BLaER1 treated with 17β-estradiol and CSF1 and Interleukin-3, amounts not matched to agents 10 nM and 100 nM (cell line): ENCODE measurements around the gene NUP133.
A peak's percentile ranks its signal among the peaks of the same experiment; 100 is the strongest.

Source experiments
- H3K27ac ChIP-seq, 11 experiments: shearing (Covaris generic); formaldehyde crosslinking; 2 replicates each; pipeline ENCODE4 v1.8.1; 2022
- H3K27me3 ChIP-seq, 11 experiments: shearing (Covaris generic); formaldehyde crosslinking; 2 replicates each; pipeline ENCODE4 v1.8.1; 2022
- H3K36me3 ChIP-seq, 11 experiments: shearing (Covaris generic); formaldehyde crosslinking; 2 replicates each; pipeline ENCODE4 v1.8.1; 2022
- H3K4me1 ChIP-seq, 10 experiments: shearing (Covaris generic); formaldehyde crosslinking; 2 replicates each; pipeline ENCODE4 v1.8.1; 2022
- H3K4me2 ChIP-seq, 11 experiments: shearing (Covaris generic); formaldehyde crosslinking; 2 replicates each; pipeline ENCODE4 v1.8.1; 2022
- H3K4me3 ChIP-seq, 10 experiments: shearing (Covaris generic); formaldehyde crosslinking; 2 replicates each; pipeline ENCODE4 v1.8.1; 2022
- H3K9ac ChIP-seq, 11 experiments: shearing (Covaris generic); formaldehyde crosslinking; 2 replicates each; pipeline ENCODE4 v1.8.1; 2022
- H3K9me3 ChIP-seq, 11 experiments: shearing (Covaris generic); formaldehyde crosslinking; replicated peaks in 1 of 11; 2 replicates each; pipeline ENCODE4 v1.8.1; 2022
- H4K20me1 ChIP-seq, 11 experiments: shearing (Covaris generic); formaldehyde crosslinking; 2 replicates each; pipeline ENCODE4 v1.8.1; 2022
- Cebpa-rat ChIP-seq, 11 experiments: shearing (Covaris generic); IDR thresholded peaks; 2 replicates each; pipeline ENCODE4 v1.8.1; 2022

NUP133 gene

GRCh38 chr1:229507951-229508822 lies at the start of gene NUP133:
TSS of gene NUP133 (minus strand) at chr1:229508341. CDS start at chr1:229508249, 92 bp downstream.
- Histone ChIP-seq H3K4me1 (peaks cover 25 to 36% (median 30%) of the 10 kb centered on the region in 10 experiments), H3K9ac (peak within 1 kb of the TSS; percentile 92 to 97 (median 93)), H3K9me3 (no peaks in the 10 kb centered on the region), H3K27ac (peak within 1 kb of the TSS; percentile 86 to 95 (median 91)), H3K27me3 (no peaks in the 10 kb centered on the region), H3K4me2 (peak within 1 kb of the TSS; percentile 84 to 96 (median 90)), H3K36me3 (peaks cover 12 to 30% (median 18%) of the 10 kb centered on the region in 11 experiments; a peak in 18 of 22 replicates), H3K4me3 (peak within 1 kb of the TSS; percentile 80 to 100 (median 91)), H4K20me1 (peaks cover 0 to 11% (median 0%) of the 10 kb centered on the region in 11 experiments; a peak in 4 of 22 replicates)
- no peak for TF ChIP-seq Cebpa-rat (IDR thresholded peaks at IDR 0.05)

- TF ChIP-seq Cebpa-rat (IDR thresholded peaks at IDR 0.05): no peak
- H3K27ac ChIP-seq: peak overlapping the region; percentile 77 to 90 (median 84)
These were observed 49.2 kb upstream of the NUP133 start for GRCh38 chr1:229557200-229557850.

GRCh38 chr1:229554886-229555621 lies 46.9 kb upstream of the NUP133 start:
- Histone ChIP-seq H3K4me3 (no peak overlapping the region), H3K27ac (no peak overlapping the region), H3K4me2 (peak overlapping the region in 2 of 11 experiments; percentile 11 to 28; a peak in 3 of 22 replicates), H3K27me3 (no peaks in the 10 kb centered on the region), H3K9me3 (no peaks in the 10 kb centered on the region), H4K20me1 (peaks cover 43 to 80% (median 66%) of the 10 kb centered on the region in 11 experiments; a peak in 21 of 22 replicates), H3K9ac (peak overlapping the region in 4 of 11 experiments; percentile 2 to 40 (median 14); a peak in 5 of 22 replicates), H3K4me1 (peaks cover 28 to 55% (median 45%) of the 10 kb centered on the region in 10 experiments), H3K36me3 (peaks cover 0 to 8% (median 0%) of the 10 kb centered on the region in 11 experiments; a peak in 6 of 22 replicates)
- TF ChIP-seq Cebpa-rat (IDR thresholded peaks at IDR 0.05): no peak

More at GRCh38 chr1:229557200-229557850, 49.2 kb upstream of the NUP133 start:
- peaks cover 29 to 56% (median 48%) of the 10 kb centered on the region in 10 experiments for H3K4me1 ChIP-seq
- H3K27me3 ChIP-seq: no peaks in the 10 kb centered on the region
- H3K4me3 ChIP-seq: peak overlapping the region; percentile 80 to 98 (median 92)
- peak overlapping the region; percentile 85 to 96 (median 90) for H3K9ac ChIP-seq
- peaks cover 0 to 6% (median 0%) of the 10 kb centered on the region in 11 experiments; a peak in 3 of 22 replicates for H3K36me3 ChIP-seq
- H3K4me2 ChIP-seq: peak overlapping the region; percentile 78 to 95 (median 87)
- peaks cover 37 to 57% (median 45%) of the 10 kb centered on the region in 11 experiments; a peak in 21 of 22 replicates for H4K20me1 ChIP-seq
- no peaks in the 10 kb centered on the region for H3K9me3 ChIP-seq

GRCh38 chr1:229553621-229554130 lies 45.5 kb upstream of the NUP133 start:
- H3K4me3 ChIP-seq: no peak overlapping the region
- H3K27ac ChIP-seq: no peak overlapping the region
- H3K27me3 ChIP-seq: no peaks in the 10 kb centered on the region
- H4K20me1 ChIP-seq: peaks cover 43 to 92% (median 75%) of the 10 kb centered on the region in 11 experiments; a peak in 21 of 22 replicates
- peaks cover 19 to 47% (median 36%) of the 10 kb centered on the region in 10 experiments for H3K4me1 ChIP-seq
- H3K9me3 ChIP-seq: no peaks in the 10 kb centered on the region
- no peak overlapping the region; a peak in 3 of 22 replicates for H3K4me2 ChIP-seq
- H3K9ac ChIP-seq: no peak overlapping the region
- H3K36me3 ChIP-seq: peaks cover 8 to 21% (median 12%) of the 10 kb centered on the region in 11 experiments; a peak in 21 of 22 replicates
- TF ChIP-seq Cebpa-rat (IDR thresholded peaks at IDR 0.05): no peak

GRCh38 chr1:229552732-229553131 lies 44.6 kb upstream of the NUP133 start:
- H3K27ac ChIP-seq: no peak overlapping the region
- H3K36me3 ChIP-seq: peaks cover 16 to 30% (median 22%) of the 10 kb centered on the region in 11 experiments
- peak overlapping the region in 2 of 11 experiments; percentile 4 to 35; a peak in 1 of 22 replicates for H3K4me2 ChIP-seq
- H3K4me1 ChIP-seq: peaks cover 19 to 47% (median 36%) of the 10 kb centered on the region in 10 experiments
- no peak for TF ChIP-seq Cebpa-rat (IDR thresholded peaks at IDR 0.05)
- peaks cover 43 to 89% (median 76%) of the 10 kb centered on the region in 11 experiments; a peak in 21 of 22 replicates for H4K20me1 ChIP-seq
- H3K4me3 ChIP-seq: no peak overlapping the region
- no peaks in the 10 kb centered on the region for H3K27me3 ChIP-seq
- no peaks in the 10 kb centered on the region for H3K9me3 ChIP-seq
- no peak overlapping the region for H3K9ac ChIP-seq

- H3K4me3 ChIP-seq: no peak overlapping the region
- H3K36me3 ChIP-seq: peaks cover 31 to 48% (median 39%) of the 10 kb centered on the region in 11 experiments
- no peak overlapping the region for H3K27ac ChIP-seq
- H3K27me3 ChIP-seq: no peaks in the 10 kb centered on the region
- TF ChIP-seq Cebpa-rat (IDR thresholded peaks at IDR 0.05): no peak
- no peak overlapping the region for H3K4me2 ChIP-seq
- H3K9me3 ChIP-seq: no peaks in the 10 kb centered on the region
- H3K4me1 ChIP-seq: peaks cover 1 to 32% (median 20%) of the 10 kb centered on the region in 10 experiments; a peak in 19 of 20 replicates
- no peak overlapping the region for H3K9ac ChIP-seq
- H4K20me1 ChIP-seq: peaks cover 30 to 80% (median 64%) of the 10 kb centered on the region in 11 experiments; a peak in 21 of 22 replicates
These were observed 42.8 kb upstream of the NUP133 start for GRCh38 chr1:229550812-229551567.

GRCh38 chr1:229547542-229547941 lies 39.4 kb upstream of the NUP133 start:
- no peak overlapping the region for H3K9ac ChIP-seq
- H4K20me1 ChIP-seq: peaks cover 3 to 47% (median 34%) of the 10 kb centered on the region in 11 experiments; a peak in 19 of 22 replicates
- H3K4me1 ChIP-seq: peaks cover 0 to 5% (median 2%) of the 10 kb centered on the region in 10 experiments; a peak in 11 of 20 replicates
- H3K27me3 ChIP-seq: no peaks in the 10 kb centered on the region
- no peaks in the 10 kb centered on the region for H3K9me3 ChIP-seq
- no peak overlapping the region for H3K27ac ChIP-seq
- H3K36me3 ChIP-seq: peaks cover 60 to 78% (median 72%) of the 10 kb centered on the region in 11 experiments
- TF ChIP-seq Cebpa-rat (IDR thresholded peaks at IDR 0.05): no peak
- H3K4me3 ChIP-seq: no peak overlapping the region
- H3K4me2 ChIP-seq: no peak overlapping the region
